ENCODE measurements around the gene CFL1.
A peak's percentile ranks its signal among the peaks of the same experiment; 100 is the strongest.
"Not testable (repeated sequence)": the region's sequence is repeated elsewhere in the genome, so short reads cannot be mapped to it uniquely, and the experiment has no call there.

The CFL1 gene

DNA sequence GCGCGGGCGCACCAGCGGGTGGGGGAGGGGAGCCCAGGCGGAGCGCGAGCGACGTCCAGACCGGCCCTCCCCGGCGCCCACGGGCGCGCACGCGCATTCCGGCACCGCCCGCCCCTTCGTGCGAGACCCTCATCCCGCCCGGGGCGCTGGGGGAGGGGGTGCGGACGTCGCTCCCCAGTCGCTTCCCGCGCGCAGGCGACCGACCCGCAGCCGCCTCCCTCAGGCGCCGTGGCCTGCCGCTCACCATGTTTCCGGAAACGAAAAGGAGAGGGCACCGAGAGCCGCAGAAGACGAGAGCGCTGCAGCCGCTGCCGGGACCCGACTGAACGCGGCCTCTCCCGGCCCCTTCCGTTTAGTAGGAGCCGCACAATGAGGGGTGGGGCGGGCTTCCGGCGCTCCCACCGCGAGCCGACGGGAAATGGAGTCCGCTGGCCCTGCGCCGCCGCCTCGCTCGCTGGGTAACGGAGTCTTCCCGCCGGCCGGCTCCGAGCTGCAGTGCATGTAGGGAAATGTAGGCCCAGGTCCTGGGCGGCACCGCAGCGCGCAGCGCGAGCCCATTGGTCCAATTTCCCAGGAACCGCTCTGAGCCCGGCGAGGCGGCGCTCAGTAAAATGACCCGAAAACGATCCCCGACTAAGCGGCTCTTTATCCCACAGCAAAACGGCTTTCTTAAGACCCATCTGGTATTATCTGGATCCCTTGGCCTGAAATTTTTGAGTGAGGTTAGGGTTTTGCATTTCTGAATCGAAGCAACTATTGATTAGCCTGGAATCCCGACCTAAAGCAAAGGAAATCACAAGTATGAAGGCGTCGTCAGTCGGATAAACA lies at the start of gene CFL1:
CFL1 (minus strand) TSS at position 328 of the 828 bp plus-strand sequence; CDS start at position 247, 81 bp downstream.
- DNase-seq (ENCODE audit: low read depth in 4 of 4, low spot score in 1 of 4): peak; percentile 83 to 96 (median 90)

DNA sequence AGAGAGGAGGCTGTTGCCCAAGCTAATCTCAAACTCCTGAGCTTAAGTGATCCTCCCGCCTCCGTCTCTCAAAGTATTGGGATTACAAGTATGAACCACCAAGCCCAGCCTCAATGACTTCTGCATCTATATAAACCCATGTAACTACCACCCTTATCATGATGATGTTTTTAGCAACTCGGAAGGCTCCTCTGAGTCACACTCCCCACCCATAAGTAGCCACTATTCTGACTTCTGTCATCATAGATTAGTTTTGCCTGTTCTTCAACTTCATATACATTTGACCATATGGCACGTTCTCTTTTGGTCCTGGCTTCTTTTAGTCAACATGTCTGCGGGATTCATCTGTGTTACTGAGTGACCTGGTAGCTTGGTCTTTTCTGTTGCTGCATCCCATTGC lies 48.6 kb upstream of the CFL1 start:
- DNase-seq (ENCODE audit: low read depth in 4 of 4, low spot score in 1 of 4): no peak

DNA sequence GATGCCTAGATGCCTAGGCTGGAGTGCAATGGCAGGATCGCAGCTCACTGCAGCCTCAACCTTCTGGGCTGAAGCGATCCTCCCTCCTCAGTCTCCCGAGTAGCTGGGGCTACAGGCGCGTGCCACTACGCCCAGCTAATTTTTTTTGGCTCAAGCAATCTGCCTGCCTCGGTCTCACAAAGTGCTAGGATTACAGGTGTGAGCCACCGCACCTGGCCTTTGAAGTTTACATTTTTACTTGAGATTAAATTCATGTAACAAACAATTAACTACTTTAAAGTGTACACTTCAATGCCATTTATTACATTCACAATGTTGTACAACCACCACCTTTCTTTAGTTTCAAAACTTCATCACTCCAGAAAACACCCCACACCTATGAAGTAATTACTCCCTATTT lies 45.7 kb upstream of the CFL1 start:
- no peak for DNase-seq (ENCODE audit: low read depth in 4 of 4, low spot score in 1 of 4)

- DNase-seq (ENCODE audit: low read depth in 4 of 4, low spot score in 1 of 4): no peak
These were observed 45.1 kb upstream of the CFL1 start for GRCh38 chr11:65903068-65903481.

DNA sequence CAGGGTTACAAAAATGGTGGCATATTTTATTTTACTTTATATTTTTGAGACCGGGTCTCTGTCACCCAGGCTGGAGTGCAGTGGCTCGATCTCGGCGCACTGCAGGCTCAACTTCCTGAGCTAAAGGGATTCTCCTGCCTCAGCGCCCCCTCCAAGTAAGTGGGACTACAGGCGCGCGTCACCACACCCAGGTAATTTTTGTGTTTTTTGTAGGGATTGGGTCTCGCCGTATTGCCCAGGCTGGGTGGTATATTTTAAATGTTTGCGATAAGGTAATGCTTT lies 42.9 kb upstream of the CFL1 start:
- DNase-seq (ENCODE audit: low read depth in 4 of 4, low spot score in 1 of 4): no peak

DNA sequence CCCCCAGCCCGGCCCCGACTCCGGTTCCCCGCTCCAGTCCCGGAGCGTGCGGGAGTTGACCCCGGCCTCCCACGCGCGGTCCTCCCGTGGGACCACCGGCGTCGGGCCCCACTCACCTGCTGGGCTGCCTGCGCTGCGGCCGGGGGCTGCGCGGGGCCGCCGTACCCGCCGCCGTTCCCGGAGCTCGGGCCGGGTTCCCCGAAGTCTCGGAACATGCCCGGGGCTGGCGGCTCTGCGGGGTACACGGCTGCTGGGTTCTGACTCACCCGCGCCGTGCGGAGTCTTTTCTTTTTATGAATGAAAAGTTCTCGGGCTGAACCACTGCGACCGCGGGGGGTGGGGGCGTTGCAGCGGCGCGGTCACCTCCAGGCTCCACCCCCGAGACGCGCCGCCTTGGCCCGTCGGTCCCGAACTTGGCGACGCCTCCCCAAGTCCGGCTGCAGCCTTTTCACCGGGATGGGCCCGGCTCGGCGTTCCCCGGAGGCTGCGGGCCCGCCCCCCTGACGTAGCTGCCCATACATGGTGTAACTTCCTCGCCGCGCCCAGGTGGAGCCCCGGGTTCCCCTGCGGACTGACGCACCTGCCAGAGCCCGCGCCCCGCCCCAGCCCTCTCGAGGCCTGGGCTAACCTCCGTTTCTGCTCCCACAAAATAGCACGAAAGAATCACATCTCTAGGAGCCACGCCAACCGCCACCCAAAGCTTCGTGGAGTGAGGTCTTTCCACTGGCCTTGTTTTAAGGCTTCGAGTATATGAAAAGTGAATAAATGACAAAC lies 42.3 kb upstream of the CFL1 start, which contains the start of gene FOSL1:
FOSL1 (minus strand) TSS at position 264 of the 774 bp plus-strand sequence; CDS start at position 215, 49 bp downstream.
- peak; percentile 79 to 95 (median 84) for DNase-seq (ENCODE audit: low read depth in 4 of 4, low spot score in 1 of 4)

GRCh38 chr11:65899356-65900124 lies 41.6 kb upstream of the CFL1 start:
- peak in 3 of 4 experiments; percentile 58 to 78 (median 67) for DNase-seq (ENCODE audit: low read depth in 4 of 4, low spot score in 1 of 4)

DNA sequence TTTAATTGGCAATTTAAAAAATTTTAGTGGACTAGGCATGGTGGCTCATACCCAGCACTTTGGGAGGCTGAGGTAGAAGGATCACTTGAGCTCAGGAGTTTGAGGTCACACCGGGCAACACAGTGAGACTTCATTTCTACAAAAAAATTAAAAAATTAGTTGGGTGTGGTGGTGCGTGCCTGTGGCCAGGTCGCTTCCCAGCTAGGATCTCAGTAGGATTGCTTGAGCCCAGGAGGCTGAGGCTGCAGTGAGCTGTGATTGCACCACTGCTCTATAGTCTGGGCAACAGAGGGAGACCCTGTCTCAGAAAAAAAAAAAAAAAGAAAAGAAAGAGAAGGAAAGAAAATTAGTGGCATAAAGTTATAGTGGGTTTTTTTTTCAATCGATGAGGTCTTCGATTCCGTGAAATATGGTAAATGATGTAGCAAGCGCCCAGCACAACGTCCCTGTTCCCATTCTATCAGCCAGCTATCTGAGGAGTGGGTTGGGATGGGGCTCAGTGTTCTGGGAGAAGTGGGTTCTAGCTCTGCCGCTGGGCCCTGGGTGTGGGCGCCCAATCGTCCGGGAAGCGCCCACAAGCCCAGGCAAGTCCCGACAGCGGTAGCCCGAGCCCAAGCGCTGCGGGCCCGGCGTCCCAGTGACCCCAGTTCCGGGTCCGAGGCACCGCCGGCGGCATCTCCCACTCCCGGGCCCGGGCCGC lies 40.8 kb upstream of the CFL1 start:
- DNase-seq (ENCODE audit: low read depth in 4 of 4, low spot score in 1 of 4): no peak

DNA sequence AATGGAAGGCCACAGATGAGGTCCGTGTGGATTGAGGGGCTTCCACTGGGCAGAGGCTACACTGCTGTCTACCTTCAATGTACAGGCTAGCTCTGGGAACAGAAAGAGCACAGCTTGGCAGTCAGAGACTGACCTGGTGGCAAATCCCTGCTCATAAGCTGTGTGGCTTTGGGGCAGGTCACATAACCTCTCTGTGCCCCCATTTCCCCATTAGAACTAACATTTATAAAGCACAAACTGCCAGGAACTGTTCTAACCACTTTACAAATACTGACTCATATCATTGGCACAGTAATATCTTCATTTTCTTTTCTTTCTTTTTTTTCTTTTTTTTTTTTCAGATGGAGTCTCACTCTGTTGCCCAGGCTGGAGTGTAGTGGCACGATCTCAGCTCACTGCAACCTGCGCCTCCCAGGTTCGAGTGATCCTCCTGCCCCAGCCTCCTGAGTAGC lies 39.1 kb upstream of the CFL1 start:
- no peak for DNase-seq (ENCODE audit: low read depth in 4 of 4, low spot score in 1 of 4)

DNA sequence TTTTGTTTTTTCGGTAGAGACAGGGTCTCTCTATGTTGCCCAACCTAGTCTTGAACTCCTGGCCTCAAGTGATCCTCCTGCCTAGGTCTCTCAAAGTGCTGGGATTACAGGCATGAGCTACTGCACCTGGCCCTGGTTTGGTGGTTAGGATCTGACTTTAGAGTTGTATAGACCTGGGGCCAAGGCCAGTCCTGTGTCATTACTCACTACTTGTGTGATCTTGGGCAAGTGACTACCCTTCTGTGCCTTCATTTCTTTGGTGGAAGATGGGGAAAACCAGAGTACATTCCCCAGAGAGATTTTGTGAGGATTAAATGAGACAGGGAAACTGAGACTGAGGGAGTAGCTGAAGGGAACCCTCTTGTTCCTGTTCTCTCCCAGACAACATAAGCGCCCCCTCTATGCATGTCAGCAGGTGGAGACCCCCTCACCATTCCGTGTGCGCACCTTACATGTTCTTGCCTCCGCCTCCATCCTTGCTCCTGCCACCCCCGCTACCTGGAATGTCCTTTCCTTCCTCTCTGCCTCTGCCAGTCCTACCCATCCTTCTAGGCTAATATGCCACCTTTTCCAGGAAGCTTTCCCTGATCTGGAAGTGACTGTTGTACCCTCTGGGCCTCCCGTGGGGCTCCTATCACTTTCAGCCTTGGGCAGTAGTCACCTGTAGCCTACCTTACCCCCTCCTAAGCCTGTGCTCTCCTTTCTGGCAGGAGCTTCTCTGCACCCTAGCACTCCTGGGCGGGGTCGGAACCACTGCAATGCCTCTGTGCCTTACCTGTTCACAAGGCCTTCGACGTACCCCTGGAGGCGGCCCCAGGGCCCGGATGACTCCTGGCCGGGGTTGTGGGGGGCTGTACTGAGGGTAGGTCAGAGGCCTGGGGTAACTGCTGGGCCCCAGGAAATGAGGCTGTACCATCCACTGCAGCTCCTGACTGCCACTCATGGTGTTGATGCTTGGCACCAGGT lies 38.3 kb upstream of the CFL1 start:
- DNase-seq (ENCODE audit: low read depth in 4 of 4, low spot score in 1 of 4): no peak

DNA sequence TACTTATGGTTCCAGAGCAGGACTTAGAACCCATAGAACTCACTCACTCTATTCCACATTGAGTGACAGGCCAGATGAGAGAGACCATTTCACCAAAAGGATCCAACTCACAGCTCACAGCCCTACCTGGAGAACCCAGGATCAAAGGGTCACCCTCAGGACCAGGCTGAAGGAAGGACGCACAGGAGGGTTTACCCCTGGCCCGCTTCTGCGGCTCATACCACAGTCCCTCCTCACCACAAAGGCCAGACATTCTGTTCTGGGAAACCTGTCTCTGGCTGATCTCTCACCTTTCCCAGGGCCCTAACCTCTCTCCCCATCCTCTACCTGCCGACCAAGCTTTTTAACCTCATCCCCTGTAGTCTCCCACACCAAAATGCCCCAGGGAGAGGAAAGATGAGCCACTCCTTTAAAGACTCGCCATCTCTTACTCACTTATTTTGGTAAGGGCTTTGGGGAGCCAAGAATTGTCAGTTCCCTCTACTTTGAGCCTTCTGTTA lies 37.6 kb upstream of the CFL1 start:
- no peak for DNase-seq (ENCODE audit: low read depth in 4 of 4, low spot score in 1 of 4)

GRCh38 chr11:65894034-65894591 lies 36.1 kb upstream of the CFL1 start:
- no peak for DNase-seq (ENCODE audit: low read depth in 4 of 4, low spot score in 1 of 4)

DNA sequence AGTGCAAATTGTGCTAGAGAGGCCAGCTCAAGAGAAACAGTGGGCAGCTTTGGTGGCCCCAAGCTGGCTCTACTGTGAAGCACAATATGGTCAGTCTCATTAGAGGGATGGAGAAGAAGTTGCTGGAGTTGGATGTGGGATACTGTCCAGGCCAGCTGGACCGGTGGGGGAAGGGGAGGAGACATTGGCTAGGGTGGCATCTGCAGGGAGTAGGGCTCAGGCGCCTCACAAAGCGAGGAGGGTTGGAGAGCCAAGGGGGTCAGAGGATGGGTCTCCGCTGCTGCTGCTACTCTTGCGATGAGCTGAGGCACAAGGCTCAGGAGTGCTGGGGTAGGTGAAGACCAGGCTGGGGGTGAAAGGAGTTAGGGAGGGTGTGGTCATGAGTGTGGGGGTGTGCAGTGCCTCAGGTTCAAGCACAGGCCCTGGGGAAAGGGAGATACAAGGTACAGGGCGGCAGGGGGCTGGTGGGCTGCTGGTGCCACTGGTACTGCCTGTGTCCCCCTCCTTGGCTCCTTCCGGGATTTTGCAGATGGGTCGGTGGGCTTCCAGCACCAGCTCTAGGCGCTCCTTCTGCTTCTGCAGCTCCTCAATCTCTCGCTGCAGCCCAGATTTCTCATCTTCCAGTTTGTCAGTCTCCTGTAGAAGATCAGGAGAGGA lies 34.8 kb upstream of the CFL1 start:
- DNase-seq (ENCODE audit: low read depth in 4 of 4, low spot score in 1 of 4): no peak

GRCh38 chr11:65892137-65892540 lies 34.2 kb upstream of the CFL1 start:
- DNase-seq (ENCODE audit: low read depth in 4 of 4, low spot score in 1 of 4): not testable (repeated sequence)

- no peak for DNase-seq (ENCODE audit: low read depth in 4 of 4, low spot score in 1 of 4)
These were observed 33.5 kb upstream of the CFL1 start for GRCh38 chr11:65891219-65892136.

GRCh38 chr11:65890324-65891218 lies 32.6 kb upstream of the CFL1 start, which contains the start of gene CCDC85B:
TSS of gene CCDC85B (plus strand) at chr11:65890673. CDS start at chr11:65890784, 111 bp downstream.
- DNase-seq (ENCODE audit: low read depth in 4 of 4, low spot score in 1 of 4): peak; percentile 94 to 99 (median 96)
